NB4 (cell line): Measurements from ENCODE around the gene TCF12.

Experiments used
- DNase-seq: peaks from one replicate; pipeline ENCODE4 v3.0.0; 2010; ENCODE audit warnings: low read depth
- H3K4me3 ChIP-seq: one replicate; pipeline ENCODE4 v1.5.1; 2011; ENCODE audit warnings: mild to moderate bottlenecking, low read depth, low read length, moderate library complexity
- CTCF ChIP-seq: IDR thresholded peaks from one replicate; pipeline ENCODE4 v1.5.1; 2012; ENCODE audit warnings: low read depth, low read length
- MAX ChIP-seq: IDR thresholded peaks from 2 replicates; pipeline ENCODE4 v1.6.1; 2011; ENCODE audit warnings: low read depth, low read length
- MYC ChIP-seq: IDR thresholded peaks from 2 replicates; pipeline ENCODE4 v1.6.1; 2011; ENCODE audit warnings: low read depth, low read length
- POLR2A ChIP-seq: IDR thresholded peaks from 2 replicates; pipeline ENCODE4 v1.6.1; 2011; ENCODE audit warnings: mild to moderate bottlenecking; ENCODE audit not compliant: insufficient read length; ENCODE audit errors: extremely low read depth

Gene TCF12

GRCh38 chr15:57288926-57289580, 370.6 kb downstream of the TCF12 start:
- TF ChIP-seq MAX (no peak), CTCF (no peak), POLR2A (no peak), MYC (no peak)
- DNase-seq = peak; percentile 83
- H3K4me3 ChIP-seq = no peak overlapping the region

GRCh38 chr15:57290187-57290586, 371.7 kb downstream of the TCF12 start:
- H3K4me3 ChIP-seq = no peak overlapping the region
- no peak for DNase-seq
- TF ChIP-seq CTCF (no peak), MAX (no peak), MYC (no peak), POLR2A (no peak)

- no peak for DNase-seq
- TF ChIP-seq MYC (no peak), POLR2A (no peak), CTCF (no peak), MAX (no peak)
- H3K4me3 ChIP-seq = no peak overlapping the region
Measured at GRCh38 chr15:57290826-57291225, 372.4 kb downstream of the TCF12 start.

- DNase-seq = no peak
- H3K4me3 ChIP-seq = no peak overlapping the region
- no peak for TF ChIP-seq CTCF
- TF ChIP-seq MAX = no peak
- TF ChIP-seq MYC = no peak
- TF ChIP-seq POLR2A = no peak
Measured at GRCh38 chr15:57296473-57297162, 378.2 kb downstream of the TCF12 start.

- DNase-seq = no peak
- no peak for TF ChIP-seq POLR2A
- no peak for TF ChIP-seq MAX
- TF ChIP-seq MYC = no peak
- no peak for TF ChIP-seq CTCF
- H3K4me3 ChIP-seq = no peak overlapping the region
Measured at GRCh38 chr15:57297163-57297593, 378.7 kb downstream of the TCF12 start.
